Astrocyte (in vitro differentiated cells and primary cell): ENCODE measurements around the gene SLC27A4. TPM values are rescaled to one million over a fixed set of nuclear protein-coding genes. Genes with fewer than 3 reads are reported as not detected.

Source experiments
- DNase-seq: peaks from one replicate; pipeline ENCODE4 v3.0.0-alpha.2; 2010; ENCODE audit warnings: low read depth
- FAIRE-seq: peaks from 2 replicates; lab custom pipeline; 2011; peaks lifted over from hg19 to GRCh38; lab: Jason Lieb, UNC
- H2AFZ ChIP-seq: 2 replicates; pipeline ENCODE4 v1.6.0; 2012; ENCODE audit warnings: low read depth, low read length, inconsistent platforms
- H3K27ac ChIP-seq: 2 replicates; pipeline ENCODE4 v1.5.1; 2011; ENCODE audit warnings: low read depth, low read length, inconsistent platforms
- H3K27me3 ChIP-seq: 2 replicates; pipeline ENCODE4 v1.6.0; 2011; ENCODE audit warnings: low read length, inconsistent platforms; ENCODE audit not compliant: insufficient read depth
- H3K36me3 ChIP-seq: 2 replicates; pipeline ENCODE4 v1.5.1; 2011; ENCODE audit warnings: low read length, inconsistent platforms; ENCODE audit not compliant: insufficient read depth
- H3K4me1 ChIP-seq: 2 replicates; pipeline ENCODE4 v1.5.1; 2011; ENCODE audit warnings: low read length, inconsistent platforms; ENCODE audit not compliant: insufficient read depth
- H3K4me2 ChIP-seq: 2 replicates; pipeline ENCODE4 v1.6.0; 2012; ENCODE audit warnings: low read length, inconsistent platforms
- H3K4me3 ChIP-seq: 2 replicates; pipeline ENCODE4 v1.5.1; 2011; ENCODE audit warnings: low read depth, mild to moderate bottlenecking, low read length, inconsistent platforms; ENCODE audit not compliant: insufficient read depth
- H3K79me2 ChIP-seq: 2 replicates; pipeline ENCODE4 v1.6.0; 2012; ENCODE audit warnings: mild to moderate bottlenecking, low read length, inconsistent platforms; ENCODE audit not compliant: insufficient read depth
- H3K9ac ChIP-seq: 2 replicates; pipeline ENCODE4 v1.6.0; 2012; ENCODE audit warnings: mild to moderate bottlenecking, low read length, inconsistent platforms
- H3K9me3 ChIP-seq: 2 replicates; pipeline ENCODE4 v1.5.1; 2012; ENCODE audit warnings: low read depth, mild to moderate bottlenecking, low read length, inconsistent platforms; ENCODE audit not compliant: insufficient read depth
- H4K20me1 ChIP-seq: 2 replicates; pipeline ENCODE4 v1.6.0; 2012; ENCODE audit warnings: low read length, inconsistent platforms; ENCODE audit not compliant: insufficient read depth
- H3K27ac Mint-ChIP-seq: one replicate; pipeline ENCODE4 v1.8.0; 2021; ENCODE audit warnings: mild to moderate bottlenecking, mixed read lengths; ENCODE audit not compliant: unreplicated experiment
- H3K27me3 Mint-ChIP-seq: one replicate; pipeline ENCODE4 v1.8.0; 2021; ENCODE audit warnings: low read depth, mixed read lengths; ENCODE audit not compliant: unreplicated experiment
- H3K36me3 Mint-ChIP-seq: one replicate; pipeline ENCODE4 v1.8.0; 2021; ENCODE audit warnings: low read depth, mixed read lengths; ENCODE audit not compliant: unreplicated experiment
- H3K4me1 Mint-ChIP-seq: one replicate; pipeline ENCODE4 v1.8.0; 2021; ENCODE audit warnings: low read depth, mixed read lengths; ENCODE audit not compliant: unreplicated experiment
- H3K4me3 Mint-ChIP-seq: one replicate; pipeline ENCODE4 v1.8.0; 2021; ENCODE audit warnings: mild to moderate bottlenecking, moderate library complexity, mixed read lengths; ENCODE audit not compliant: unreplicated experiment
- H3K9me3 Mint-ChIP-seq: one replicate; pipeline ENCODE4 v1.8.0; 2021; ENCODE audit warnings: mild to moderate bottlenecking, mixed read lengths; ENCODE audit not compliant: unreplicated experiment
- CTCF ChIP-seq: IDR thresholded peaks from 2 replicates; pipeline ENCODE4 v1.5.1; 2011; ENCODE audit warnings: low read depth, mild to moderate bottlenecking, inconsistent platforms, low read length, moderate library complexity; ENCODE audit not compliant: insufficient read depth
- EZH2 ChIP-seq: IDR thresholded peaks from 2 replicates; pipeline ENCODE4 v1.6.1; 2012; ENCODE audit warnings: mild to moderate bottlenecking, low read length, inconsistent platforms; ENCODE audit not compliant: insufficient read depth
- total RNA-seq: library from RNA; stranded (reverse); gene quantifications from 2 replicates; pipeline ENCODE4 v1.2.1, GENCODE V29; 2021

The SLC27A4 gene
- total RNA-seq, 1 donor from 2014 or later = 26.9 TPM

- TF ChIP-seq CTCF = no peak
- TF ChIP-seq EZH2 = no peak
- Histone ChIP-seq H3K4me3 (no peak overlapping the region), H3K4me2 (no peak overlapping the region), H3K79me2 (no peaks in the 10 kb centered on the region), H2AFZ (no peak overlapping the region), H3K4me1 (peaks cover 25% of the 10 kb centered on the region), H3K9me3 (no peaks in the 10 kb centered on the region), H4K20me1 (no peaks in the 10 kb centered on the region), H3K9ac (no peak overlapping the region), H3K36me3 (no peaks in the 10 kb centered on the region), H3K27me3 (no peaks in the 10 kb centered on the region), H3K27ac (no peak overlapping the region)
- Mint-ChIP-seq H3K27ac (no peak overlapping the region), H3K9me3 (no peaks in the 10 kb centered on the region), H3K4me3 (no peak overlapping the region), H3K4me1 (peaks cover 15% of the 10 kb centered on the region), H3K36me3 (peaks cover 7% of the 10 kb centered on the region), H3K27me3 (no peaks in the 10 kb centered on the region)
- no peak for DNase-seq
- FAIRE-seq = no peak
These were observed 20.5 kb downstream of the SLC27A4 start for GRCh38 chr9:128360826-128361225.

- no peaks in the 10 kb centered on the region for H3K36me3 ChIP-seq
- H3K4me3 Mint-ChIP-seq = peak overlapping the region; percentile 45
- peak overlapping the region; percentile 64 for H3K9ac ChIP-seq
- H3K27ac Mint-ChIP-seq = no peak overlapping the region
- H3K4me1 ChIP-seq = peaks cover 25% of the 10 kb centered on the region
- H3K9me3 ChIP-seq = no peaks in the 10 kb centered on the region
- peaks cover 15% of the 10 kb centered on the region for H3K4me1 Mint-ChIP-seq
- TF ChIP-seq CTCF = no peak
- TF ChIP-seq EZH2 = no peak
- H3K4me3 ChIP-seq = peak overlapping the region; percentile 55
- FAIRE-seq (no peak), DNase-seq (no peak)
- peak overlapping the region; percentile 97 for H2AFZ ChIP-seq
- H3K27me3 Mint-ChIP-seq = no peaks in the 10 kb centered on the region
- peak overlapping the region; percentile 98 for H3K4me2 ChIP-seq
- peaks cover 7% of the 10 kb centered on the region for H3K36me3 Mint-ChIP-seq
- no peaks in the 10 kb centered on the region for H3K27me3 ChIP-seq
- no peak overlapping the region for H3K27ac ChIP-seq
- H3K79me2 ChIP-seq = no peaks in the 10 kb centered on the region
- no peaks in the 10 kb centered on the region for H3K9me3 Mint-ChIP-seq
- no peaks in the 10 kb centered on the region for H4K20me1 ChIP-seq
These were observed 21.1 kb downstream of the SLC27A4 start for GRCh38 chr9:128361296-128361985.

- no peaks in the 10 kb centered on the region for H3K9me3 Mint-ChIP-seq
- no peaks in the 10 kb centered on the region for H3K27me3 Mint-ChIP-seq
- peaks cover 7% of the 10 kb centered on the region for H3K36me3 Mint-ChIP-seq
- Histone ChIP-seq H3K4me1 (peaks cover 25% of the 10 kb centered on the region), H4K20me1 (no peaks in the 10 kb centered on the region), H2AFZ (peak overlapping the region; percentile 97), H3K27me3 (no peaks in the 10 kb centered on the region), H3K9ac (peak overlapping the region; percentile 64), H3K4me2 (peak overlapping the region; percentile 98), H3K27ac (peak overlapping the region; percentile 10), H3K4me3 (peak overlapping the region; percentile 55), H3K9me3 (no peaks in the 10 kb centered on the region), H3K79me2 (no peaks in the 10 kb centered on the region), H3K36me3 (no peaks in the 10 kb centered on the region)
- FAIRE-seq = no peak
- H3K27ac Mint-ChIP-seq = peak overlapping the region; percentile 41
- DNase-seq = peak; percentile 63
- no peak for TF ChIP-seq EZH2
- TF ChIP-seq CTCF = peak; percentile 80
- no peak overlapping the region for H3K4me3 Mint-ChIP-seq
- peaks cover 15% of the 10 kb centered on the region for H3K4me1 Mint-ChIP-seq
These were observed 21.8 kb downstream of the SLC27A4 start for GRCh38 chr9:128361986-128362646.
